IMR-90 (cell line): Measurements from ENCODE around the gene TAF11L3. TPM values are rescaled to one million over a fixed set of nuclear protein-coding genes. Genes with fewer than 3 reads are reported as not detected.
"Not testable (repeated sequence)": the region's sequence is repeated elsewhere in the genome, so short reads cannot be mapped to it uniquely, and the experiment has no call there.

Source experiments
- ATAC-seq: fragments of 200-7000 bp; cut with Tn5 transposase; 2 replicates; pipeline ENCODE4 v1.9.1; 2020; ENCODE audit warnings: low read depth, mild to moderate bottlenecking, moderate library complexity
- BruUV-seq: library from RNA; stranded (reverse); fragments of 400-500 nt; replicated peaks from 2 replicates; lab custom pipeline; 2021; lab: Mats Ljungman, UMichigan
- CTCF ChIA-PET: fragments of 300-600 bp; formaldehyde crosslinking; extraction: SDS; loops from one replicate; lab custom pipeline; 2021; ENCODE audit warnings: antibody characterized with exemption; lab: Yijun Ruan, JAX
- POLR2A ChIA-PET: fragments of 300-600 bp; sonication (Branson Sonifier 250); formaldehyde crosslinking; loops from one replicate; lab custom pipeline; 2022; ENCODE audit warnings: antibody characterized with exemption; ENCODE audit not compliant: unreplicated experiment; lab: Charles Lee
- DNase-seq: peaks from one replicate; pipeline ENCODE4 v3.0.0; 2013
- H2AFZ ChIP-seq: replicated peaks from 2 replicates; pipeline ENCODE3; 2013; ENCODE audit warnings: low read length, mild to moderate bottlenecking; ENCODE audit not compliant: poor library complexity
- H2AK5ac ChIP-seq: 2 replicates; pipeline ENCODE4 v1.6.1; 2013; ENCODE audit warnings: low read depth, low read length, inconsistent platforms
- H2AK9ac ChIP-seq: replicated peaks from 2 replicates; pipeline ENCODE3; 2013; ENCODE audit warnings: mild to moderate bottlenecking, low read depth, low read length, moderate library complexity; ENCODE audit not compliant: poor library complexity
- H2BK120ac ChIP-seq: 2 replicates; pipeline ENCODE4 v1.6.1; 2013; ENCODE audit warnings: low read depth, low read length, inconsistent platforms
- H2BK15ac ChIP-seq: 3 replicates; pipeline ENCODE4 v1.6.1; 2013; ENCODE audit warnings: low read depth, low read length, inconsistent platforms
- H2BK20ac ChIP-seq: 2 replicates; pipeline ENCODE4 v1.6.1; 2013; ENCODE audit warnings: low read depth, mild to moderate bottlenecking, inconsistent platforms, low read length, moderate library complexity
- H2BK5ac ChIP-seq: 2 replicates; pipeline ENCODE4 v1.6.1; 2013; ENCODE audit warnings: mild to moderate bottlenecking, low read depth, low read length, inconsistent platforms; ENCODE audit not compliant: poor library complexity, severe bottlenecking
- H3K14ac ChIP-seq: replicated peaks from 2 replicates; pipeline ENCODE4 v1.6.1; 2013; ENCODE audit warnings: low read depth, low read length, inconsistent platforms
- H3K18ac ChIP-seq: 2 replicates; pipeline ENCODE4 v1.6.1; 2013; ENCODE audit warnings: low read depth, low read length, control low read depth
- H3K23ac ChIP-seq: 2 replicates; pipeline ENCODE4 v1.6.1; 2013; ENCODE audit warnings: low read depth, low read length, inconsistent platforms
- H3K27ac ChIP-seq: 2 replicates; pipeline ENCODE4 v1.5.1; 2013; ENCODE audit warnings: mild to moderate bottlenecking, control low read depth, low read length; ENCODE audit not compliant: insufficient read depth
- H3K27me3 ChIP-seq: 2 replicates; pipeline ENCODE4 v1.6.1; 2013; ENCODE audit warnings: low read length; ENCODE audit not compliant: control insufficient read depth, insufficient read depth
- H3K36me3 ChIP-seq: 2 replicates; pipeline ENCODE4 v1.6.1; 2013; ENCODE audit warnings: low read length, mixed read lengths; ENCODE audit not compliant: control insufficient read depth, insufficient read depth
- H3K4ac ChIP-seq: 2 replicates; pipeline ENCODE4 v1.6.1; 2013; ENCODE audit warnings: low read depth, low read length, inconsistent platforms
- H3K4me1 ChIP-seq: 2 replicates; pipeline ENCODE4 v1.6.1; 2013; ENCODE audit warnings: low read length, mixed read lengths; ENCODE audit not compliant: control insufficient read depth, insufficient read depth
- H3K4me2 ChIP-seq: 2 replicates; pipeline ENCODE4 v1.6.1; 2013; ENCODE audit warnings: low read depth, mild to moderate bottlenecking, control low read depth, low read length, moderate library complexity
- H3K4me3 ChIP-seq: 2 replicates; pipeline ENCODE4 v1.5.1; 2013; ENCODE audit warnings: low read depth, mild to moderate bottlenecking, control low read depth, low read length, moderate library complexity; ENCODE audit not compliant: insufficient read depth
- H3K56ac ChIP-seq: 2 replicates; pipeline ENCODE4 v1.6.1; 2013; ENCODE audit warnings: low read length, inconsistent platforms; ENCODE audit not compliant: insufficient read depth; ENCODE audit errors: extremely low read depth
- H3K79me1 ChIP-seq, 2 experiments: 2 replicates each; pipeline ENCODE4 v1.6.1; 2013; ENCODE audit warnings: low read length in 2 of 2, inconsistent platforms in 1 of 2, low read depth in 1 of 2
- H3K9ac ChIP-seq: 2 replicates; pipeline ENCODE4 v1.6.1; 2013; ENCODE audit warnings: low read depth, low read length, control low read depth
- H3K9me1 ChIP-seq: 2 replicates; pipeline ENCODE4 v1.6.1; 2013; ENCODE audit warnings: low read length, inconsistent platforms; ENCODE audit not compliant: insufficient read depth
- H3K9me3 ChIP-seq: 2 replicates; pipeline ENCODE4 v1.6.1; 2013; ENCODE audit warnings: low read length; ENCODE audit not compliant: control insufficient read depth, insufficient read depth
- H4K20me1 ChIP-seq: 2 replicates; pipeline ENCODE4 v1.6.1; 2013; ENCODE audit warnings: low read length, inconsistent platforms; ENCODE audit not compliant: insufficient read depth
- H4K5ac ChIP-seq: 2 replicates; pipeline ENCODE4 v1.6.1; 2013; ENCODE audit warnings: mild to moderate bottlenecking, low read depth, low read length, control low read depth
- H4K8ac ChIP-seq, 2 experiments: 2 replicates each; pipeline ENCODE4 v1.6.1; 2013; ENCODE audit warnings: low read depth in 2 of 2, low read length in 2 of 2, control low read depth in 1 of 2, inconsistent platforms in 1 of 2
- H4K91ac ChIP-seq: 2 replicates; pipeline ENCODE4 v1.6.1; 2013; ENCODE audit warnings: low read depth, low read length, inconsistent platforms; ENCODE audit not compliant: insufficient read depth
- WGBS, 2 experiments: methylation state at CpG; one replicate each; pipeline versions ENCODE4 v1.1.5 to v1.1.7; 2013; ENCODE audit warnings: missing lambda C conversion rate in 2 of 2; ENCODE audit not compliant: insufficient read length in 1 of 2; ENCODE audit errors: extremely low coverage in 2 of 2; 5-methylcytosine and 5-hydroxymethylcytosine counted together
- dilution Hi-C: fragments of 300-500 bp; cut with HindIII; formaldehyde crosslinking; loops from one replicate; pipeline ENCODE4 v1.14.3; 2018; ENCODE audit warnings: low sequenced_read_pairs; ENCODE audit not compliant: unreplicated experiment
- in situ Hi-C: fragments of 300-500 bp; cut with MboI; formaldehyde crosslinking; loops from 3 replicates; pipeline ENCODE4 v1.14.3; 2019; ENCODE audit warnings: low sequenced_read_pairs, inconsistent platforms, mixed read lengths
- intact Hi-C: fragments of 100-400 bp; cut with micrococcal nuclease; formaldehyde crosslinking; loops from 2 replicates; pipeline ENCODE4 v1.10.0; 2022
- polyA plus RNA-seq, 3 experiments: library from polyadenylated mRNA; depleted of rRNA; stranded (reverse); fragments of >200 nt; gene quantifications; 2 replicates each; pipeline ENCODE4 v1.2.3, GENCODE V29; 2012; ENCODE audit warnings: low replicate concordance in 1 of 3
- total RNA-seq: library from RNA; depleted of rRNA; stranded (reverse); fragments of >200 nt; gene quantifications from 2 replicates; pipeline ENCODE4 v1.2.3, GENCODE V29; 2012

Gene TAF11L3
- total and polyA plus RNA-seq, 2 of the 4 experiments (the other 2 are of a cell fraction), result not detected

DNA sequence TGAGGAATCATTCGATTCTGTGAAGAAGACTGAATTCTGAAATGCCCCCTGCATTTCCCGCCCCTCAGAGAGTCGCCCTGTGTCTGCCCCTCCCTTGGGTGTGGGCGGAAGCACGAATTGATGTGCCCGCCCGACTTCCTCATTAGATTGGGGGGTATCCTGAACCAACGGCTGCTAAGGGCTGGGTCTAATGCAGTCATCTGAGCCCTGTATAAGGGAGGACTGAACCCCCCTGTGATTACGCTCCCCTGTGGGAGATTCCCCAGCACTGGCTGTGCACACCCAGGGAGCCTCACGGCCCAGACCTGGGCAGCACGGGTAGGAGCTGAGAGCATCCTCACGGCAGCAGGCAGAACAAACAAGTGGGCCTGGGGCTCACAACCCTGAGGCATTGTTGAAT lies 641 bp upstream of the TAF11L3 start:
- H3K27ac ChIP-seq, H2AK9ac ChIP-seq, H3K9me3 ChIP-seq, H2BK120ac ChIP-seq, H3K4me1 ChIP-seq, H3K23ac ChIP-seq, DNase-seq, dilution Hi-C loops, intact Hi-C loops, ATAC-seq, H4K20me1 ChIP-seq, H3K56ac ChIP-seq, H3K9ac ChIP-seq, H4K8ac ChIP-seq, H2BK15ac ChIP-seq, H2AK5ac ChIP-seq, H3K9me1 ChIP-seq, H4K5ac ChIP-seq, H3K27me3 ChIP-seq, H4K91ac ChIP-seq, BruUV-seq, H3K36me3 ChIP-seq, H3K4me2 ChIP-seq, H3K14ac ChIP-seq, H3K79me1 ChIP-seq, in situ Hi-C loops, H3K4me3 ChIP-seq, H2AFZ ChIP-seq, CTCF ChIA-PET, POLR2A ChIA-PET, H2BK5ac ChIP-seq, H3K4ac ChIP-seq, H2BK20ac ChIP-seq, H3K18ac ChIP-seq: not testable (repeated sequence)
- no CpG with 5 or more reads among the region's 12 CpGs for WGBS, 2 experiments

- H2AFZ ChIP-seq, H2AK9ac ChIP-seq, H2BK5ac ChIP-seq, H4K20me1 ChIP-seq, H3K9ac ChIP-seq, in situ Hi-C loops, H3K56ac ChIP-seq, intact Hi-C loops, H2AK5ac ChIP-seq, H3K23ac ChIP-seq, H3K4me3 ChIP-seq, dilution Hi-C loops, H3K9me1 ChIP-seq, BruUV-seq, ATAC-seq, H3K14ac ChIP-seq, H4K8ac ChIP-seq, H3K27me3 ChIP-seq, H3K36me3 ChIP-seq, H3K4ac ChIP-seq, H4K5ac ChIP-seq, H2BK20ac ChIP-seq, H2BK15ac ChIP-seq, H3K9me3 ChIP-seq, CTCF ChIA-PET, H3K18ac ChIP-seq, POLR2A ChIA-PET, H4K91ac ChIP-seq, H3K27ac ChIP-seq, H3K4me2 ChIP-seq, H3K79me1 ChIP-seq, H2BK120ac ChIP-seq, H3K4me1 ChIP-seq, DNase-seq: not testable (repeated sequence)
- WGBS, 2 experiments, result 94% methylated on average over 6 of the region's 14 CpGs; no CpG with 5 or more reads in 1 of the 2 experiments
Measured at GRCh38 chr5:17519508-17519907, 1.3 kb downstream of the TAF11L3 start.
